ENCODE measurements around the gene CCDC92B.

Gene CCDC92B

DNA sequence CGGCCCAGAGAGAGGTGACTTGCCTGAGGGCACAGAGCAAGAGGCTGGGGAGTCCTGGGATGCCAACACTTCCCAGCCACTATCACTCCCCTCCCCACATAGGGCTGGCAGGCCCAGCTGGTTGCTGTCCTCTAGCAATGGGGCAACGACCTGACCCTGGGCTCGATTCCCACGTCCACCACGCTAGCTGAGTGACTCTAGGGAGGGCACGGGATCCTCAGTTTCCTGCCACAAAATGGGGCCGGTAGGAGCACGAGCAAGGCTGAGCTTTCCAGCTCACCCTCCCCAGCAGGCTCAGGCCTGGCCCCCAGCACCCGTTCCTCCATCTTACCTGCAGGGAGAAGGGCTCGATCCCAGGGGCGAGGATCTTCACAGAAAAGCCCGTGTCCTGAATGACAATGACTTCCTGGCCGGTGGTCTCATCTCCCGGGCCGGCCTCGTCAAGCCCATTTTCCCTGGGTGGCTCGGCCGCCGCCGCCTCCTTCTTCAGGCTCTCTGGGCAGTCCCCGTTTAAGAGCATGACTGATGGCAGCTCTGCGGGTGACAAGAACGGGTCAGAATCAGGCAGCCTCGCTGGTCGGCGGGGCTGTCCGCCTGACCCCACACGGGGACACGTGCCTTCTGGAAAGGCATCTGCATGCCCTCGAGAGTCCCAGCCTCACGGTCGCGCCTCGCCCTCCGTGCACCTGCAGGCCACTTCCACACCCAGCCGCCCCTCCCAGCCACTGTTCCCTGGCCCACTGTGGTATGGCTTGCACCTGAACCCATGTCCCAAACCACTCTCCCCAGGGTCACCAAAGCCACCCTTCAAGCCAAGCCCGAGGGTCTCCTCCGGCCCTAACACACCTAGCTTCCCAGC, 45.2 kb downstream of the CCDC92B start:
- Histone ChIP-seq H3K27me3 (replicated peaks in 2 of 5; ENCODE audit: control insufficient read depth in 4 of 5, insufficient read depth in 5 of 5, low read length in 4 of 5) (no peaks in the 10 kb centered on the region), H3K27ac (ENCODE audit: insufficient read depth in 1 of 2, low read depth in 1 of 2, low read length in 2 of 2, poor library complexity in 1 of 2, severe bottlenecking in 2 of 2) (no peak overlapping the region), H3K4me1 (ENCODE audit: control extremely low read depth in 1 of 4, control insufficient read depth in 4 of 4, insufficient read depth in 4 of 4, low read length in 3 of 4) (peaks cover 0 to 12% (median 4%) of the 10 kb centered on the region in 4 experiments), H3K4me3 (ENCODE audit: control insufficient read depth in 1 of 7, extremely low read depth in 1 of 7, insufficient read depth in 4 of 7, low read depth in 2 of 7, low read length in 6 of 7) (no peak overlapping the region), H3K9me3 (ENCODE audit: control extremely low read depth in 1 of 5, control insufficient read depth in 4 of 5, insufficient read depth in 2 of 5, low read depth in 1 of 5, low read length in 4 of 5) (no peaks in the 10 kb centered on the region), H3K36me3 (ENCODE audit: control insufficient read depth in 4 of 4, insufficient read depth in 4 of 4, low read length in 3 of 4) (peaks cover 3 to 69% (median 33%) of the 10 kb centered on the region in 4 experiments)
- DNase-seq = no peak
- ChIA-PET CTCF (interaction anchor here (1.3 kb wide), 1 partner anchor 20 kb away, joined by 3 read pairs; no protein-coding TSS in a partner anchor), POLR2A (no interaction called here)
- WGBS (ENCODE audit: insufficient coverage) = 96% methylated on average over 33 of the region's 38 CpGs

- 99% methylated on average over 16 of the region's 16 CpGs for WGBS (ENCODE audit: insufficient coverage)
- ChIA-PET POLR2A (no interaction called here), CTCF (no interaction called here)
- no peak overlapping the region for H3K4me3 ChIP-seq (ENCODE audit: control insufficient read depth in 1 of 7, extremely low read depth in 1 of 7, insufficient read depth in 4 of 7, low read depth in 2 of 7, low read length in 6 of 7)
- no peaks in the 10 kb centered on the region for H3K27me3 ChIP-seq (replicated peaks in 2 of 5; ENCODE audit: control insufficient read depth in 4 of 5, insufficient read depth in 5 of 5, low read length in 4 of 5)
- H3K36me3 ChIP-seq (ENCODE audit: control insufficient read depth in 4 of 4, insufficient read depth in 4 of 4, low read length in 3 of 4) = peaks cover 3 to 73% (median 37%) of the 10 kb centered on the region in 4 experiments
- peaks cover 0 to 5% (median 0%) of the 10 kb centered on the region in 4 experiments for H3K4me1 ChIP-seq (ENCODE audit: control extremely low read depth in 1 of 4, control insufficient read depth in 4 of 4, insufficient read depth in 4 of 4, low read length in 3 of 4)
- H3K9me3 ChIP-seq (ENCODE audit: control extremely low read depth in 1 of 5, control insufficient read depth in 4 of 5, insufficient read depth in 2 of 5, low read depth in 1 of 5, low read length in 4 of 5) = no peaks in the 10 kb centered on the region
- no peak for DNase-seq
- no peak overlapping the region for H3K27ac ChIP-seq (ENCODE audit: insufficient read depth in 1 of 2, low read depth in 1 of 2, low read length in 2 of 2, poor library complexity in 1 of 2, severe bottlenecking in 2 of 2)
Observed at GRCh38 chr17:2703606-2704005, 45.8 kb downstream of the CCDC92B start.

- Histone ChIP-seq H3K4me1 (ENCODE audit: control extremely low read depth in 1 of 4, control insufficient read depth in 4 of 4, insufficient read depth in 4 of 4, low read length in 3 of 4) (peaks cover 0 to 2% (median 0%) of the 10 kb centered on the region in 4 experiments), H3K27ac (ENCODE audit: insufficient read depth in 1 of 2, low read depth in 1 of 2, low read length in 2 of 2, poor library complexity in 1 of 2, severe bottlenecking in 2 of 2) (no peak overlapping the region), H3K4me3 (ENCODE audit: control insufficient read depth in 1 of 7, extremely low read depth in 1 of 7, insufficient read depth in 4 of 7, low read depth in 2 of 7, low read length in 6 of 7) (no peak overlapping the region), H3K9me3 (ENCODE audit: control extremely low read depth in 1 of 5, control insufficient read depth in 4 of 5, insufficient read depth in 2 of 5, low read depth in 1 of 5, low read length in 4 of 5) (no peaks in the 10 kb centered on the region), H3K27me3 (replicated peaks in 2 of 5; ENCODE audit: control insufficient read depth in 4 of 5, insufficient read depth in 5 of 5, low read length in 4 of 5) (no peaks in the 10 kb centered on the region), H3K36me3 (ENCODE audit: control insufficient read depth in 4 of 4, insufficient read depth in 4 of 4, low read length in 3 of 4) (peaks cover 3 to 77% (median 41%) of the 10 kb centered on the region in 4 experiments)
- DNase-seq = no peak
- CTCF ChIA-PET = no interaction called here
- 97% methylated on average over 20 of the region's 20 CpGs for WGBS (ENCODE audit: insufficient coverage)
- POLR2A ChIA-PET = no interaction called here
Observed at GRCh38 chr17:2703181-2703580, 46.3 kb downstream of the CCDC92B start.

DNA sequence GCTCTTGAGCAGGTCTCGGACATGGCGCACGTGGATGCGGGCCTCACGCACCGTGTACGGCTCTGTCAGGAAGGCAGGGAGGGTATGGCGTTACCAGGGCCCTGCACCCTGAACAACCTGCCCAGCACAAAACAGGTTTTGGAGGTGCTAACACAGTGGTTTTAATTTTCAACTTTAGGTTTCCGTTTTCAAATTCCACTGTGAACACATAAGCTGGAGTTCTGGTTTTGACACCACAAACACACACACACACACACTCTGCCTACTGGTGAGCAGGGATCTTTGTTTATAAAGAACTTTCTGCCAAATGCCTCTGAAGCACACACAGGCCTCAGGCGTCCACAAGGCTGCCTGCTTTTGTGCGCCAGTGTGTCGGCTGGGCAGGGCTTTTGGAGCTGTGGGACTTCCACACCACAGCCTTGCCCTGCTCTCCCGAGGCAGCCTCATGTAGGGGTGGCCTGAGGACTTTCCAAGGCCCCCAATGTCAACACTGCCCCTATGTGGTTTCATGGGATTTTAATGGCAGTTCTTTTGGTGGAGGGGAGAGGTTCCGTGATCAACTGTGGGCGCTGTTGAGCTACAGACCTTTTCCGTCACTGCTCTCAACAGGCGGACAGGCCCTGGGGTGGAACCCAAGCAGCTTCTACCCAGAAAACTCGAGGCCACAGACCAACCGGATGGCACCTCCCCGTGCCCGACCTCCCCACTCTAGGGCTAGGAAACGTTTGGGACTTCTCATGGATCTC, 47.3 kb downstream of the CCDC92B start:
- ChIA-PET POLR2A (no interaction called here), CTCF (interaction anchor here (0.5 kb wide), 1 partner anchor 117 kb away, joined by 4 read pairs; no protein-coding TSS in a partner anchor)
- Histone ChIP-seq H3K4me3 (ENCODE audit: control insufficient read depth in 1 of 7, extremely low read depth in 1 of 7, insufficient read depth in 4 of 7, low read depth in 2 of 7, low read length in 6 of 7) (no peak overlapping the region), H3K27ac (ENCODE audit: insufficient read depth in 1 of 2, low read depth in 1 of 2, low read length in 2 of 2, poor library complexity in 1 of 2, severe bottlenecking in 2 of 2) (no peak overlapping the region), H3K36me3 (ENCODE audit: control insufficient read depth in 4 of 4, insufficient read depth in 4 of 4, low read length in 3 of 4) (peaks cover 3 to 86% (median 50%) of the 10 kb centered on the region in 4 experiments), H3K9me3 (ENCODE audit: control extremely low read depth in 1 of 5, control insufficient read depth in 4 of 5, insufficient read depth in 2 of 5, low read depth in 1 of 5, low read length in 4 of 5) (no peaks in the 10 kb centered on the region), H3K4me1 (ENCODE audit: control extremely low read depth in 1 of 4, control insufficient read depth in 4 of 4, insufficient read depth in 4 of 4, low read length in 3 of 4) (no peaks in the 10 kb centered on the region), H3K27me3 (replicated peaks in 2 of 5; ENCODE audit: control insufficient read depth in 4 of 5, insufficient read depth in 5 of 5, low read length in 4 of 5) (no peaks in the 10 kb centered on the region)
- DNase-seq = no peak
- 97% methylated on average over 20 of the region's 22 CpGs for WGBS (ENCODE audit: insufficient coverage)

DNA sequence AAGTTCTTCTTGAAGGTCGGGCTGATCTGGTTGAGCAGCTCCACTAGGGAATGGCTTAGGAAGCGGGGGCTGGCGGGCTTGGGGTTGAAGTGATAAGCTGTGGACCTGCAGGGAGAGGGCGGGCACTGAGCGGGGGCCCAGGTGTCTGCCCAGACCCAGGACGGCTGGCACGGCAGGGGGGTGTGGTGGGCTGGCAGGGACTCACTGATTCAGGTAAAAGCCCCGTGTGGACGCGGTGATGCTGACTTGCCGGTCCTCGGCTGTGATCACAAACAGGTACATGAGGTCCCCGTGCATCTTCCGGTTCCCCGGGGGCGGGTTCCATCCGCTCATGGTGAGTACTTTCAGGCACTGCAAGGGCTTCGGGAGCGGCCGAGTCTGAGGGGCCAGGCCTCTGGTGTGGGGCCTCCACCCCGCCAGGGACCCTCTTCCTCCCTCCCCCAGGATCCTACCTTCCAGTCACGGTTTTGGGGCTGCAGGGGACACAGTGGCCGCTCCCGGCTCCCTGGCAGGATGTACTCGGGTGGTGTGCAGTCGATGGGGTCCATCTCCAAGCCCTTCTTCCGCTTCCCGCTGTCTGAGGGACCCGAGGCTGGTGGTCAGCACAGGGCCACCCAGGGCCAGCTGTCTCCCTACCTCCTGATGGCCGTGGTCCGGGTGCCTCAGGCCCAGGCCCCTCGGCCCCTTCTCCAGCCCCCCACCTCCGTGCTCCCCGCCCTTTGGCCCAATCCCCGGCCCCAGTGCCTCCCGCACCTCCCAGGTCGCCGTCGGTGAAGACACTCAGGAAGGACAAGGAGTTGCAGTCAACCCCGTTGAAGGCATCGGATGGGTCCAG, 48.1 kb downstream of the CCDC92B start:
- no peak for DNase-seq
- POLR2A ChIA-PET = interaction anchor here (0.5 kb wide), 1 partner anchor 1813 kb away, joined by 3 read pairs; no protein-coding TSS in a partner anchor
- H3K27me3 ChIP-seq (replicated peaks in 2 of 5; ENCODE audit: control insufficient read depth in 4 of 5, insufficient read depth in 5 of 5, low read length in 4 of 5) = no peaks in the 10 kb centered on the region
- 96% methylated on average over 39 of the region's 41 CpGs for WGBS (ENCODE audit: insufficient coverage)
- H3K4me3 ChIP-seq (ENCODE audit: control insufficient read depth in 1 of 7, extremely low read depth in 1 of 7, insufficient read depth in 4 of 7, low read depth in 2 of 7, low read length in 6 of 7) = no peak overlapping the region
- CTCF ChIA-PET = no interaction called here
- peaks cover 3 to 83% (median 56%) of the 10 kb centered on the region in 4 experiments for H3K36me3 ChIP-seq (ENCODE audit: control insufficient read depth in 4 of 4, insufficient read depth in 4 of 4, low read length in 3 of 4)
- H3K27ac ChIP-seq (ENCODE audit: insufficient read depth in 1 of 2, low read depth in 1 of 2, low read length in 2 of 2, poor library complexity in 1 of 2, severe bottlenecking in 2 of 2) = no peak overlapping the region
- H3K4me1 ChIP-seq (ENCODE audit: control extremely low read depth in 1 of 4, control insufficient read depth in 4 of 4, insufficient read depth in 4 of 4, low read length in 3 of 4) = no peaks in the 10 kb centered on the region
- no peaks in the 10 kb centered on the region for H3K9me3 ChIP-seq (ENCODE audit: control extremely low read depth in 1 of 5, control insufficient read depth in 4 of 5, insufficient read depth in 2 of 5, low read depth in 1 of 5, low read length in 4 of 5)

GRCh38 chr17:2700491-2701141, 48.8 kb downstream of the CCDC92B start:
- no peak for DNase-seq
- no peaks in the 10 kb centered on the region for H3K27me3 ChIP-seq (replicated peaks in 2 of 5; ENCODE audit: control insufficient read depth in 4 of 5, insufficient read depth in 5 of 5, low read length in 4 of 5)
- no peak overlapping the region for H3K4me3 ChIP-seq (ENCODE audit: control insufficient read depth in 1 of 7, extremely low read depth in 1 of 7, insufficient read depth in 4 of 7, low read depth in 2 of 7, low read length in 6 of 7)
- no peaks in the 10 kb centered on the region for H3K9me3 ChIP-seq (ENCODE audit: control extremely low read depth in 1 of 5, control insufficient read depth in 4 of 5, insufficient read depth in 2 of 5, low read depth in 1 of 5, low read length in 4 of 5)
- POLR2A ChIA-PET = interaction anchor here (0.5 to 0.9 kb wide), 2 partner anchors 9 to 1812 kb away, joined by 3 read pairs; no protein-coding TSS in a partner anchor
- WGBS (ENCODE audit: insufficient coverage) = 94% methylated on average over 27 of the region's 27 CpGs
- H3K4me1 ChIP-seq (ENCODE audit: control extremely low read depth in 1 of 4, control insufficient read depth in 4 of 4, insufficient read depth in 4 of 4, low read length in 3 of 4) = no peaks in the 10 kb centered on the region
- CTCF ChIA-PET = interaction anchor here (0.7 kb wide), 1 partner anchor 317 kb away, joined by 3 read pairs; no protein-coding TSS in a partner anchor
- no peak overlapping the region for H3K27ac ChIP-seq (ENCODE audit: insufficient read depth in 1 of 2, low read depth in 1 of 2, low read length in 2 of 2, poor library complexity in 1 of 2, severe bottlenecking in 2 of 2)
- H3K36me3 ChIP-seq (ENCODE audit: control insufficient read depth in 4 of 4, insufficient read depth in 4 of 4, low read length in 3 of 4) = peaks cover 3 to 86% (median 61%) of the 10 kb centered on the region in 4 experiments
